Fibroblast of skin of left biceps (primary cell): Measurements from ENCODE around the gene PKP3.
"Not testable (repeated sequence)": the region's sequence is repeated elsewhere in the genome, so short reads cannot be mapped to it uniquely, and the experiment has no call there.

Experiments used
- DNase-seq, 2 experiments: peaks; one replicate each; pipeline ENCODE4 v3.0.0-alpha.2; 2013; ENCODE audit warnings: low read depth in 2 of 2

PKP3 gene

DNA sequence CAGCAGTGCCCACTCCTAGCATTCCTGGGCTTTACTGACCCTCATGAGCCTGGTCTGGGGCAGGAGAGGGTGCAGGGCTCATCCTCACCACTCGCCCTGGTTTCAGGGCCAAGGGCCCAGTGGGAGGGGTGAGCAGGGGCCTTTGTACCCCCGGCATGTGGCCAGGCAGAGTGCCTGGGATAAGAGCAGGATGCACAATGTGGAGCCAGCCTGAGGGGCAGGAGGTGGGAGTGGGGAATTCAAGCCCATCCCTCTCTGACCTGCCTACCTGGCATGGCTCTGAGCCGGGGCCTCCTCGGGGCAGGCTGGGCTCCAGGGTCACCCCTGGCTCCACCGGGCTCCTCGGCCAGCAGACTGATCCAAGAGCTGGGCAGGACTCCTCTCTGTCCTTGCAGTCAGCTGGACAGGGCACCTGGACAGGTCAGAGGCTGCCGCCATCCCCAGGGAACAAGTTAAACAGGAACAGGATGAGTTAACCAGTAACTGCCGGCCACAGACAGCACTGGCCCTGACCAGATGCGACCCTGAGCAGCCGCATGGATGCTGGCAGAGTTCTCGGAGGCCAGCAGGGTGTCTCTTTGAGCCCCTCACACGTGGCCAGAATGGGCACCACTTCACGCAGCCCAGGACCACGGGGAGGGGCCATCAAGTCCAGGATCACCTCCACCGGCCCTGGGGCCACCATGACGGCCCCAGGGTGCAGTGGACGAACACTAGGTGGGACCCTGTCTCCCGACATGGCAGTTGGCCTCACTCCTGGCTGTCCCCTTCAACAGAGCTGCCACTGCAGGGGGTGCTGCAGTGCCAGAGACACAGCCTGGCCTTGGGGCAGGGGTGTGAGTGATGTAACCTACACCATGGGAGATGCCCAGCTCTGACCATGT, 15.8 kb downstream of the PKP3 start:
- no peak for DNase-seq

GRCh38 chr11:410711-411110, 16.7 kb downstream of the PKP3 start:
- not testable (repeated sequence) for DNase-seq

DNA sequence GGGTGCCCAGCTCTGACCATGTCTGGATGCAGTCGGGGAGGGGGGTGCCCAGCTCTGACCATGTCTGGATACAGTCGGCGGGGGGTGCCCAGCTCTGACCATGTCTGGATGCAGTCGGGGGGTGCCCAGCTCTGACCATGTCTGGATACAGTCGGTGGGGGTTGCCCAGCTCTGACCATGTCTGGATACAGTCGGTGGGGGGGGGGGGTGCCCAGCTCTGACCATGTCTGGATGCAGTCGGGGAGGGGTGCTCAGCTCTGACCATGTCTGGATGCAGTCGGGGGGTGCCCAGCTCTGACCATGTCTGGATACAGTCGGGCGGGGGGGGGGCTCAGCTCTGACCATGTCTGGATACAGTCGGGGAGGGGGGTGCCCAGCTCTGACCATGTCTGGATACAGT, 17.5 kb downstream of the PKP3 start:
- not testable (repeated sequence) for DNase-seq

- no peak for DNase-seq
Measured at GRCh38 chr11:412641-413119, 18.7 kb downstream of the PKP3 start.

DNA sequence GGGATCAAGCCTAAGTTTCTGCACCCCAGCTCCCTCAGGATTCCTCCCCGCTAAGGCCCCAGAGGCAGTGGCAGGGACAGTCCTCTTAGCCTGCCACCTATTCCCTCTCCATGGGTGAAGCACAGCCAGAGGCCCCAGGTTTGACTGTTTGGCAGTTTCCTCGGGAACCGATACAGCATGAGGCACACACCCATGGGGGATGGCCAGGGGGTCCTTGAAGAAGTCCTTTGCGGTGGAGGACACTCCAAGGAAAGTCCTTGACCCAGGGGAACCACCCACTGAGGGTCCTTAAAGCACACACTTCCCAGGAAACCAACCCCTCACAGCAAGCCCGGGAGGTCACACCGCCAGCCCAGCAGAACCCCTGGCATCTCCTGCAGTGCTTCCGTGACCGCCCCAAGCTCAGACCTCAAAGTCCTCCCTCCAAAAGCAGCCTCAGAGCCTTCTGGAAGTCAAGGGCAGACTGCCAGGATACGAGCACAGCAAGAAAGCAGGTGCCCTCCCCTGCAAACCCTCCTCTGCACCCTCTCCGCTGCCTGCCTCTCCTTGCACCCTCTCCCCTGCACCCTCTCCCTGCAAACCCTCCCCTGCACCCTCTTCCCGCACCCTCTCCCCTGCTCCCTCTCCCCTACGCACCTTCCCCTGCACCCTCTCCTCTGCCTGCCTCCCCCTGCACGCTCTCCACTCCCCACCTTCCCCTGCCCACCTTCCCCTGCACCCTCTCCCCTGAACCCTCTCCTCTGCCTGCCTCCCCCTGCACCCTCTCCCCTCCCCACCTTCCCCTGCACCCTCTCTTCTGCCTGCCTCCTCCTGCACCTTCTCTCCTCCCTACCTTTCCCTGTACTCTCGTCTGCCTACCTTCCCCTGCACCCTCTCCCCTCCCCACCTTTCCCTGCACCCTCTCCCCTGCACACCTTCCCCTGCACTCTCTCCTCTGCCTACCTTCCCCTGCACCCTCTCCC, 19.4 kb downstream of the PKP3 start:
- DNase-seq, result no peak

DNA sequence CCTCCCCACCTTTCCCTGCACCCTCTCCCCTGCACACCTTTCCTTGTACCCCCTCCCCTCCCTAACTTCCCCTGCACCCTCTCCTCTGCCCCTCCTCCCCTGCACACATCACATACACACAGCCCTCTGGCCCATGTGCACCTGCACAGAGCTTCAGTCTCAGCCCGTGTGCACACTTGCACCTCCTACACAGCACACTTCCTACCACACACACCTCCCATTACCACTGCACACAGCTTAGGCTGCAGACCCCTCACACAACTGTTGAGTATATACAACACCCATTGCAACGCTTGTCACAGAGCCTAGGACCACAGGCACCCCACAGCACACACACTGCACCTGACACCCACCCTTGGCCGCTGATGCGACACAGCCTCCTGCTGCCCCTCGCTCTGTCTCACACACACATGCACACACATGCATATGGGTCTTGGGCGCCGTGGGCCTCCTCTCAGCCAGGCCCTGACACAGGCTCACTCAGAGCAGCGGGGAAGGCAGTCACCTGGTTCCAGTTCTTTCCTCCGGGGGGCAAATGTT, 20.4 kb downstream of the PKP3 start:
- DNase-seq, result no peak

- no peak for DNase-seq
Measured at GRCh38 chr11:415640-416041, 21.6 kb downstream of the PKP3 start.

GRCh38 chr11:416051-416756, 22.2 kb downstream of the PKP3 start:
- DNase-seq, result no peak

DNA sequence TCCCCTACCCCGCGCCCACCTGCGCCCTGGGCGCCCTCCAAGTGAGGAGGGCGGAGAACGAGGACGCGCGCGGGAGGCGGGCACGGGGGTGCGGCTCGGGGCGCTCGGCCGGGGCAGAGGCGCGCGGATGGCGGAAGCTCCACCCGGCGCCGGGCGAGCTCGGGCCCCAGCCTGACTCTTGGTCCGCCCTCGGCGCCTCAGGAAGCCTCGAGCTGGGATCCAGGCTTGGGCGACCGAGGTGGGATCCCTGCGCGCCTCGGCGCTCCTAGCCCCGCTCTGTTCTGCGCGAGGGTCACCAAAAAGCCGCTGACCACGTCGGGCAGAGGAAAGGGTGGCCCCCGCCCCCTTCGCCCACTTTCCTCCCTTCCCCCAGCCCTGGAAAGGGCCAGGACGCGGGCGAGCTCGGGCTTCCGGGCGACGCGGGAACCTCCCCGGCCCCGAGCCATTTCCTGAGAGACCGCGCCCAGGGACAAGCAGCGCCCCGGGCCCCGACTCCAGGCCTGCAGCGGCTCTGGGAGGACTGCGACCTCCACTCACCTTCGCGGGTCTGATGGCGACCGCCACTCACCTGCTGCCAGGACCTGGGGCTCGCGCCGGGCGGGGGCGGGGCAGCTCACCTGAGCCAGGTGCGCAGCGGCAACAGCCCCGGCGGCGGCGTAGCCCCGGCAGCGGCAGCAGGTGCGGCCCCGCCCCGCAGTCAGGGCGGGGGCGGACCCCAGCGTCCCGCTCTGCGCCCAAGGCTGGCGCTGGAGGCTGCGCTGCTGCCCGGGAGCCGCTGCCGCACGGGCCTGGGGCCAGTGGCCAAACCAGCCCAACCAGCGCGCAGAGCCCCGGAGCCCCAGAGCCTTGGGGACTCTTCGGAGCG, 23.0 kb downstream of the PKP3 start:
- no peak for DNase-seq

DNA sequence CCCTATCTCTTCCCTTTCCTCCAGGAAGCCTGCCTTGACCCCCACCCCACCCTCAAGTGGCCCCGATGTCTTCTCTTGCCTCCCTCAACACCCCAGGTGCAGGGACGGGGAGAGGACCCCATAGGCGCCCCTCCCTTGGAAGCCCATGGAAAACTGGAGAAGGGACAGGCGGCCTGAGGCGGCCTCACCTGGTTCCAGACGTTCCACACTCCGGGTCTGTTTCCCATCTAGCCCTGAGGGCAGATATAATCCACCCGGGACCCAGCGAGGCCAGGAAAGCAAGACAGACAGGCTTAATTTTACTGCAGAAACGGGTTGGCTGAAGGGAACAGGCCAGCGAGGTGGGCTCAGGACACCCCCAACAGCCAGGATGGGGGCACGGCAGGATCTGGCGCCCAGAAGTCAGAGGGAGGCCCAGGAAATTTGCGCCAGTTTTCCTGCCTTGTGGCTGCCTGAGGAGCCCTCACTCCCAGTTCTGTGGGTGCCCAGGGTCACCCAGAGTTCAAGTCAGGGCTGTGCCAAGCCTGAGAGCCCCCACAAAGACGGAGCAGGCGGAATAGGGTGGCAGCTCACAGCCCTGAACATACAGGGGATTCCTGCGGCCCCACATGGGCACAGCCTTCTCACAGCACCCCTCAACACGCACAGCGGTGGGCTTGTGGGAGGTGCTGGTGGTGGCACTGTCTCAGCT, 23.8 kb downstream of the PKP3 start:
- DNase-seq, result no peak

GRCh38 chr11:418343-419247, 24.6 kb downstream of the PKP3 start:
- DNase-seq, result no peak

GRCh38 chr11:419248-420005, 25.4 kb downstream of the PKP3 start:
- no peak for DNase-seq

DNA sequence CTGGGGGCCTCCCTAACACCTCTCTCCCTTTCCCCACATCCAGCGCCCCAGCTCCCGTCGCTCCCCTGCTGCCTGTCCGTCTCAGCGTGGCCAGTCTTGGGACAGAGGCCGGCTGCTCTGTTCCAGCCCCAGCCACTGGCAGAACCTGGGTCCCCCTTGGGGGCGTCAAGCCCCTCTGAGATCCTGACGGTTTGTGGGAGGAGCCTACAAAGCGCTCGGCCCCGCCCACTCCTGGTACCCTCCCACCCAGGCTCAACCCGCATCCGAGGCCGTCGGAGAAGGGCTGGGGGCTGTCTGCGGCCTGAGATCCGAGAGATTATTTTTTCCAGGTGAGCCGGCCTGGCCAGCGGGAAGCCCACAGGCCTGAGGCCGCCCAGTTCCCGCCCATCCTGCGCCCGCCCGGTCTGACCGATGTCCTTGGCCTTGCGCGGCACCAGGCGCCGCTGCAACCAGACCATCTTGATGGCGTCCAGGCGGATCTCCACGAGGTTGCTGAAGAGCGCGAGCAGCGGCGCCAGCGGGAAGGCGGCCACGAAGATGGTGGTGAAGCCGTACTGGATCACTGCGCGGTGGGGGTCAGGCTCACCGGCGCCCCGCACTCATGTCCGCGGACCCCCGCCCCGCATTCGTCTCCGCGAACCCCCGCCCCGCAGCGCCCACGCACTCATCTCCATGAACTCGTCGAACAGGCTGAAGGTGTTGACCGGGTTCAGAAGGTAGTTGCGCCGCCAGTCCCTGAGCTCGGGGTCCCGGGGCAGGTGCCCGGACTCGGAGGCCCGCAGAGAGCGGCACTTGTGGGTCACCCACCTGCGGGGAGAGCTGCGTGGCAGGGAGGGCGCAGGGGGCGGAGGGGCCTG, 26.3 kb downstream of the PKP3 start:
- DNase-seq, result no peak

DNA sequence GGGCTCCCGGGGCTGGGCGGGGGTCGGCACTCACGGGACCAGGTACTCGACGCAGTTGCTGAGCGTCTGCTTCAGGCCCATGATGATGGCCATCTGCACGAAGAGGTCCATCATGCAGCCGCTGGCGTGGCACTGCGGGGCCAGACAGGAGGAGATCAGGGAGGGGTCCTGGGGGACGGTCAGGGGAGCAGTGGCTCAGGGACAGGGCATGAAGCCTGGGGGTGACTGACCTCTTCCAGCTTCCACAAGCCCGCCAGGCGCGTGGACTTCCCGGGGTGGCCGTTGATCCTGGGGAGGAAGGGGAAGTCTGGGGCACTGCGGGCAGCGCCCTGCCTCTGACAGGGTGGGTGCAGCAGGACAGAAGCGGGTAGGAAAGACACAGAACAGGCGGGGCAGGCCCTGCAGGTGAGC, 26.9 kb downstream of the PKP3 start:
- no peak for DNase-seq

DNA sequence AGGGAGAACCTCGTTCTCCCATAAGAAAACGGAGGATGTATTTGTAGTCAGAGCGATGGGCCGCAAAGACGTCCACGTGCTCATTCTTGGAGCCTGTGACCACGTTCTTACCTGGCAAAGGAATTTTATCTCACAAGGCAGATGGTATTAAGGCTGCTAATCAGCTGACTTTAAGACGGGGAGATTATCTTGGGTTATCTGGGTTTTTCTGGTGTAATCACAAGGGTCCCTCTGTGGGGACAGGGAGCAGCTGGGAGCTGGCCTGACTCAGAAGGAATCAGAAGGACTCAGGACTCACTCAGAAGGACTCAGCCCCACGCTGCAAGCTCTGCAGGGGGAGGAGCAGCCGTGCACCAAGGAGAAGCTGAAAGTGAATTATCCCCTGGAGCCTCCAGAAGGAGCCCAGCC, 28.2 kb downstream of the PKP3 start:
- DNase-seq, result no peak

GRCh38 chr11:424232-424631, 30.2 kb downstream of the PKP3 start:
- no peak for DNase-seq

DNA sequence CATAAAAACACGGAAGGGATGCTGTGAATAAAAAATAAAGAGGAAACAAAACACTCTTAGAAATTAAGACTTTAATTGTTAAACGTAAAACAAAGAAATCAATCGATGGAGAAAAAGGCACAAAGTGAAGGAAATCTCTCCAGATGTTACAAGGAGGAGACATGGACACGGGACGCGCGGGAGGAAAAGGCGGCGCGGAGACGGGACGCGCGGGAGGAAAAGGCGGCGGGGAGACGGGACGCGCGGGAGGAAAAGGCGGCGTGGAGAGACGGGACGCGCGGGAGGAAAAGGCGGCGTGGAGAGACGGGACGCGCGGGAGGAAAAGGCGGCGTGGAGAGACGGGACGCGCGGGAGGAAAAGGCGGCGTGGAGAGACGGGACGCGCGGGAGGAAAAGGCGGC, 30.8 kb downstream of the PKP3 start:
- DNase-seq, result not testable (repeated sequence)
